Muscle of back (tissue), 11 donors: ENCODE results near the gene NPHP4. TPM values are rescaled to one million over a fixed set of nuclear protein-coding genes. Genes with fewer than 3 reads are reported as not detected.
"Not testable (repeated sequence)": the region's sequence is repeated elsewhere in the genome, so short reads cannot be mapped to it uniquely, and the experiment has no call there.

ENCODE experiments used
- DNase-seq, 3 donors: peaks; one replicate each; pipeline versions ENCODE4 v3.0.0 to v3.0.0-alpha.2; 2013
- polyA plus RNA-seq, 10 donors: library from polyadenylated mRNA; unstranded; fragments of 120-200 nt; gene quantifications; one replicate each; pipeline ENCODE4 v1.2.1, GENCODE V29; 2013; ENCODE audit not compliant: insufficient read length in 10 of 10

The NPHP4 gene
- polyA plus RNA-seq, 10 donors: 2.9 to 6.4 (median 3.6) TPM

DNA sequence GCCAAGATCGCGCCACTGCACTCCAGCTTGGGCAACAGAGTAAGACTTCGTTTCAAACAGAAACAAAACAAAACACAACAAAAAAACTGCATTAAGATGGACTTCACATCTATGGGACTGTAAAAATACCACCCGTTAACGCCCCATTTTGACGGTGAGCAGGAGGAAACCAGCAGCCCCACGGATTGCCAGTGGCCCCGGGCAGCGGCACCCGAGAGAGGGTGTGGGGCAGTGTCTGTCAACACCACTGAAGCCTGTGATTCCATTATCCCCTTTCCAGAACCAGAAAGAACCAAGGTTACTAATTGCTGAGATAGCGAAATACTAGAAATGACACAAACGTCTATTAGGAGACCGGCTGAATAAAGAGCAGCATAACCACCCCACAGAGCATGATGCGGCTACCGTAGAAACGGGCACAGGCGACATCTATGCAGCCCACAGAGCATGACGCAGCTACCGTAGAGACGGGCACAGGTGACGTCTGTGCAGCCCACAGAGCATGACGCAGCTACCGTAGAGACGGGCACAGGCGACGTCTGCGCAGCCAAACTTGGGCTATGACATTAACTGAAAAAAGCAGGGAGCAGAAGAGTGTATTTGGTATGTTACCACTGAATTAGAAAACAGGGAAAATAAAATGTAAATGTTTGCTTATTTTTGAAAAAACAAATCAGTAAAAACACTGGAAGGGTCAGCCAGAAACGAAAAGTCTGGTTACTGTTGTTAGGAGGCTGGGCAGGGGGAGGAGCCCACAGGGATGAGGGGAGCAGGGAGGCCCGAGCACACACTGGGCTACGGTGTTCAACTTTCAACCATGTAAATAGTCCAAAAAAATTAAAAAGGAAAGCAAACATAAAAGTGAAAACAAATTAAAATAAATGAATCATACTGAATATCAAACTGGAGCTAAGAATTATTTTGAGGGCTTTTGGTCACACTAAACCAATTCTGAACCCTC lies 96.5 kb downstream of the NPHP4 start:
- no peak for DNase-seq

DNA sequence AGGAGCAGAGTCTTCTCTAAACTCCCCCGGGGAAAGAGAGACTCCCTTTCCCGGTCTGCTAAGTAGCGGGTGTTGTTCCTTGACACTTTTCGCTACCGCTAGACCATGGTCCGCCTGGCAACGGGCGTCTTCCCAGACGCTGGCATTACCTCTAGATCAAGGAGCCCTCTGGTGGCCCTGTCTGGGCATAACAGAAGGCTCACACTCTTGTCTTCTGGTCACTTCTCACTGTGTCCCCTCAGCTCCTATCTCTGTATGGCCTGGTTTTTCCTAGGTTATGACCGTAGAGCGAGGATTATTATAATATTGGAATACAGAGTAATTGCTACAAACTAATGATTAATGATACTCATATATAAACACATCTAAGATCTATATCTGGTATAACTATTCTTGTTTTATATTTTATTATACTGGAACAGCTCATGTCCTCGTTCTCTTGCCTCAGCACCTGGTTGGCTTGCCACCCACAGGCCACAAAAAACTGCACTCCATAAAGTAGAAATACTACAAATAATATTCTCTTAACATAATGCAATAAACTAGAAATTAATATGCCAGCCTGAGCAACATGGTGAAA lies 98.4 kb downstream of the NPHP4 start:
- not testable (repeated sequence) for DNase-seq

DNA sequence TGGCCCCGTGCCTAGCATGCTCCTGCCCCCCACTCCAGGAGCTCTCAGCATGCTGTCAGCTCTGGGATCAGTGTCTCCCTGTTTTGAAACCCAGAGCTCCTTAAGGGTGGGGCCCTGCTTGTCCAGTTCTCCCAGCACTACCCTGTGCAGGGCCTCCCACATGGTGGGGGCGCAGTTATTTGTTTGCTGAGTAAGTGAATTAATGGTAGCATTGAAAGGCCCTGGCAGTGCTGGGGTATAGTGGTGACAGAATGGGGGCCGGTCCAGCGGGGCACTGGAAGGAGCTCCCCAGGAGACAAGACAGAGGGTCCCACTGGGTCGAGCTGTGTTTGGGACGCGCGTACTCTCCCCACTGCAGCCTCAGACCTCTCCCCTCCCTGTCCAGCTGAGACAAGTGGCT lies 99.9 kb downstream of the NPHP4 start:
- no peak for DNase-seq

DNA sequence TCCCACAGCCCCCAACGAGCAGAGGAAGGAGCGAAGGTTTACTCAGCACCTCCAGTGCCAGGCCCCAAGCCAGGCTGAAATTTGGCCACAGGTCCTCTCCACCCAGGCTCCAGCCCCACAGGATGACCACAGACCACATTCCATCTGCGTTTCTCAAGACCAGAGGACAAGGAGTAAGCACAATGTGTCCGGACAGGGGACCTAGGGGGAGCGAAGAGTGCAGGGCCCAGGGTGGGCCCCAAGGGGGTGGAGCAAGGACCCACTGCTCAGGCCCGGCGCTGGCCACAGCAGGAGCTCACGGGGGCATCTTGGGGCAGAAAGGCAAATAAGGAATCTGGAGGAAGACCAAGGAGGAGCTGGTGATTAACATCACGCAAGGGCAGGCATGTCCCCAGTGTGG lies 100.5 kb downstream of the NPHP4 start:
- DNase-seq: no peak

DNA sequence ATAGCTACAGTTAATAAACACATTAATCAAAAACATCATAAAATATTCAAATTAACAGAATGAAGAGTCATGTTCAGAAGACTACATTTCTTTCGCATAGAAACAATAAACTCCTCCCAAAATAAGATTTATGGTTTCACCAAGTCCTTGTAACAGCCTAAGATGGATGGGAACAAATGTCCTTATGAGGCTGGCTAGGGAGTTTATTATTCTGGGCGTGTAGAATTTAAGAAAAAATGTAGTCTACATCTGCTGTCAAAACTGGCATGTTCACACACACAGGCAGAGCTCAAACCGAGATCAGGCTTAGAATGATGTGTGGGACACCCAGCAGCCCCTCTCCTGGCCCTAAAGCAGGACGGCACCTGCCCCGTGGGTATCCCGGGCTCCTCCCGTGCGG lies 101.1 kb downstream of the NPHP4 start:
- peak in 1 of 3 donors; percentile 14 for DNase-seq

DNA sequence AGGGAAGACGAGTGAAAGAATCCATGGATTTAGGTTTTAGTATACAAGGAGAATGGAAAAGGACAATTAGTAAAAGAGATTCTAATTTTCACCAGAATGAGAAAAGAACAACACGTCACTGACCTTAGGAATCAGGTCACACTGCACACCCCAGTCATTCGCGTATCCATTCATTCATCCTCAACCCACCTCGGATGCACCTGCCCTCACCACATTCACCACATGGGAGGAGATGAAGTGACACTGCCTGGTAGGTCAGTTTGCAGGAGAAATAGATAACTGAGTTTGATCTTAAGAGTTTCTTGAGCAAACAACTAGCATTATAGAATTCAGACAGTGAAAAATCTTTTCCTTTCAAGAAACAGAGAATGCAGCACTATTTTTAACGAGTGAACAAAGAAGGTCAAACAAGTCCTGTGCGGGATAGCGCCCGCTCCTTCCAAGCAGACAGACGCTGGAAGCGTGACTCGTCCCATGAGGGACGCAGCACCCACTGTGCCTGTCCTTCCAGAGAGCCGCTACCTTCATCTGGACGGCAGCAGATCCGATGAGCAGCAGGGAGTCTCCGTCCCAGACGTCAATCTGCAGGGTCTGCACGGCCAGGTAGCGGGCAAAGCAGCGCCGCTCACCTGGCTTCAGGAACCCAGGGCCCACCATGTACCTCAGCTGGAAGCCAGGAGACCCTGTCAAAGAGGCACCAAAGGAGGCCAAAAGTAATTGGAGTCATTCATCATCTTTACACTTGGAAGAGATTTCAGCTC lies 101.7 kb downstream of the NPHP4 start:
- no peak for DNase-seq

DNA sequence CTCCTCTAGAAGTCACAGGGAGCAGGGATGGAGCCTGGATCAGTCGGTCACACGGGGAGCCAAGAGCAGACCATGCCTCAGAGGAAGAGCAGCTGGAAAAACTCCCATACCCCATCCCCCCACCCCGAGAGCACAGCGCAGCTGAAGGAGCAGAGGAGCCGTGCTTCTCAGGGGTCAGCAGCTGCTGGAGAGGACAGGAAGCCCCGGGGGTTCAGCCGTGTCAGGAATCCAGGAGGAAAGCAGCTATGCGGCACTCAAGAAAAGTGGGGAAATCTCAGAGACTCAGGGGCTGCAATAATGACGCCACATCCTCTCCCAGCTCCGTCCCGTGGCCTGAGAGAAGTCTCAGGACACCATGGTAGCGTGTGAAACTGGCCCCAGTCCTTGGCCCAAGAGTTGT lies 102.3 kb downstream of the NPHP4 start:
- DNase-seq: peak; percentile 21 to 71 (median 44)

DNA sequence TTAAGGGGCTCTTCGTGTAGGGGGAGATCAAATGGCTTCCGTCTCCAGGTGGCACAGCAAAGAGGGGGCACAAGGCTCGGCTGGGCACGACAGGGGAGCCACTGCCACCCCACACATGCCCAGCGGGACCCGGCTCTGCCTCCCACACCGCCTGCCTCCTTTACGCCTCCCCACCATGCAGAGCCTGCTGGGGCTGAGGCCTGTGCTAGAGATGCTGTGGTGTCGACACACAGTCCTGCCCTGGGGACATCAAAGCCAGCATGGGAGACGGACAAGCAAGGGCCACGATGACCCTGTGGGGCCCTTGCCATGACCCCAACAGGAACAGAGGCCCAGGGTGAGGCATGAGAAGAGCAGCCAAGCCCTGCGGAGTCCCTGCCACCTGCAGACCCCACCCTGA lies 102.8 kb downstream of the NPHP4 start:
- DNase-seq: no peak

DNA sequence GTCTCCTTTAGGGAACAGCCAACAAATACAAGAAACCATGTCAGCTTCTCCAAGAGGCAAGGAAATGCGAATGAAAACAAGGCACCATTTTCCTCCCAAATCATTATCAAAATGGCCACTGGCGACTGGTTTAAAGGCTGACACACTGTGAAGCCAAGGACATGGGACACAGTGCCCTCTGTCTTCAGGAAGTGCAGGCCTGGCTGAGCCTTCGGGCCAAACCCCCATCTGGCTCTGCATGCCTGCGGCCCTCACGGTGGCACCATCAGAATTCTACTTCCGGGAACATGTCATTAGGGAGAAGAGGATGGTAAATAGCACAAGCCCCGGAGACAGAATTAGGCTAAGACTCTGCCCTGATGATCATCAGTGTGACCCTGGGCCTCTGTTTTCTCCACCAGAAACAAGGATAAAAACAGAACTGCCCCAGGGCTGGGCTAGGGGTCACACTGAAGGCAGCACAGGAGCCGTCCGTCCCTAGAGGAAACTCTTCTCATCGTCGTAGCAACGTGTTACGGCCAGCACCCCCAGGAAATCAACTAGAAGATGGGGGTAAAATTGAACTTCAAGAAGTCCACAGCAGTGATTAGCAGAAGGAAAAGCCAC lies 103.5 kb downstream of the NPHP4 start:
- peak in 1 of 3 donors; percentile 23 for DNase-seq

DNA sequence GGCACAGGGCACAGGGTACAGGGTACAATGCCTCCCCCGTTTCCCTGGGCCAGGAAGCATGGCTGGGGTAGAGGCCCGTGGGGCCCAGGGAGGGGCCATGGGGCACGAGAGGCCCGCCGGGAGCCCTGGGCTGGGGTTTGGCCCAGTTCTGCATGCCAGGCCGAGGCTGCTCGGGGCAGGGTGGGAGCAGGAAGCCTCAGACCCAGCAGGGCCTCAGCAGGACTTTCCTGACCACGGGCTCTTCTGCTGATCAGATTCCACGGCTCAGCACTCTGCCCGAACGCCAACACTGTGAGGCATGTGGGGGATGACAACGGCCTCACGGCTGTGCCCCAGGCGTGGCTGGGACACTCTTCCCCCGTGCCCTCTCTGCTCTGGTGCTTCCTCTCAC lies 104.3 kb downstream of the NPHP4 start:
- no peak for DNase-seq

DNA sequence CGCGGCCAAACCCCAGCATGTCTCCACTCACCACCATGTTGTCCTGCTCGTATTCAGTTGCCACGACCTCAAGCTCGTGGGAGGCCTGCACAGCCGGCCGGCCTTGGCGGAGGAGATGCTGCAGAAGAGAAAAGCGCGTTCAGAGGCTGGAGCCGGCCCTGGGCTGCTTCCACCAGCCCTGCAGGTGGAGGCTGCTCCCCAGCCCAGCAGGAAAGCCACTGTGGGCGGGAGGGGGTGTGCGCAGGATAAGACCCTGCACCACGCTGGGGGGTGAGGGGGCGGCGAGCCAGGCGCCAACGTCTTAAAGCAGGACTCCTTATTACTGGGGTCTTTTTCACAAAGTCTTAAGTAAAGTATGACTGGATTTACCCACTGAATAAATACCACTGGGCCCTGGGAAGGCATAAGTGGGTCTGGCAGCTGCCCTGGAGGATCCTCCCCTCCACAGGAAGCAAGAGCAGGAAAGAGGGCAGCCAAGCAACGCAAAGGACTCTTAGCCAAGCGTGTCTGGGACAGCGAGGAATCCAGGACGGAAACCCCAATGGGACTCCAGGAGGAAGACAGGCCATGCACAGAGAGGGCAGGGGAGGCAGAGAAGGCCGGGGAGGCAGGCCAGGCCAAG lies 104.8 kb downstream of the NPHP4 start:
- no peak for DNase-seq

DNA sequence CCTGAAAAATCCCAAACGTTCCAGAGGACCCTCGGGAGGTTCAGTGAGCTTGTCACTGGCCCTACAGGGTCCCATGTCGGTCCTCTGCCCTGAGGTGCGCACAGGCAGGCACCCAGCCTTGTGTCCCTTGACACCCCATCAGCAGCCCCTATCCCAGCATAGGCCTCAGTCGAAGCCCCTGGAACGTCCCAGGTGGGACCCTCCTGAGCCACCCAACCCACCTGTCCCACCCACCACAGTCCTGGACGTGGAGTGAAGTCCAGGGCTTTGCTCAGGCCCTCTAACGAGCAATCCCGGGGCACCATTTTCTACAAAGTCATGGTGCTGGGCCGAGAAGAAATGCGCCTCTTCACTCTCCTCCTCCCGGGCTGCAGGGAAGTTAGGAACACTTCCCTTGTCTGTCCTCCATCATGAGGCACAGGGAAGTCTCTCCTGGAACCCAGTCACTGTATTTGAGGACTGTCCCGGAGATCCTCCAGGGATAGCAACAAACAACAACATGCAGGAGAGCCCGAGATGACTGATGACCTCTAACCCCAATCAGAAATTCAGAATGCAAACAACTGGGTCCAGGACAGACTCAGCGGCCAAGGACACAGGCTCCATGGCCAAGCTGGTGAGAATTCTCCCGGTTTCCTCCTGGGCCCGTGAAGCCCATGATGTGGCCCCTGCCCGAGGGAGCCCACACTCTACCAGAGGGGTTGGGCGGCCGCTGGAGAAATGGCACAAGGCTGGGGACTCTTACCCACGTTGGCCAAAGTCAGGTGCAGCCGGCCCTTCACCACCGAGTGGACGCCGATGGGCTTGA lies 105.5 kb downstream of the NPHP4 start:
- no peak for DNase-seq

DNA sequence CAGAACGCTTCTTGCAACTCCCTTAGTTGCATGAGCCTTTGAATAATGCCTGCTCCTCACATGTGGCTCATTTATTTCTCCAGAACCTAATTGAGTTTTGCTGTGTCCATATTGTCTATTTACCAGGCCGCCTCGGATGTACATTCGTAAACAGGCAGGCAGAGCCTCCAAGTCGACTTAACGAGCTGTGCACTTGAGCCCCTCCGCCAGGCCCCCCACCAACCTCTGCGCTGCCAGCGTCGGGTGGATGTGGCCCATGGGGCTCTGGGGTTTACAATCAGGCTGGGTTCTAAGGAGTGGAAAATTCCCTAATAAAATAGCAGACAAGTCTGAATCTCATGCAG lies 106.1 kb downstream of the NPHP4 start:
- no peak for DNase-seq

DNA sequence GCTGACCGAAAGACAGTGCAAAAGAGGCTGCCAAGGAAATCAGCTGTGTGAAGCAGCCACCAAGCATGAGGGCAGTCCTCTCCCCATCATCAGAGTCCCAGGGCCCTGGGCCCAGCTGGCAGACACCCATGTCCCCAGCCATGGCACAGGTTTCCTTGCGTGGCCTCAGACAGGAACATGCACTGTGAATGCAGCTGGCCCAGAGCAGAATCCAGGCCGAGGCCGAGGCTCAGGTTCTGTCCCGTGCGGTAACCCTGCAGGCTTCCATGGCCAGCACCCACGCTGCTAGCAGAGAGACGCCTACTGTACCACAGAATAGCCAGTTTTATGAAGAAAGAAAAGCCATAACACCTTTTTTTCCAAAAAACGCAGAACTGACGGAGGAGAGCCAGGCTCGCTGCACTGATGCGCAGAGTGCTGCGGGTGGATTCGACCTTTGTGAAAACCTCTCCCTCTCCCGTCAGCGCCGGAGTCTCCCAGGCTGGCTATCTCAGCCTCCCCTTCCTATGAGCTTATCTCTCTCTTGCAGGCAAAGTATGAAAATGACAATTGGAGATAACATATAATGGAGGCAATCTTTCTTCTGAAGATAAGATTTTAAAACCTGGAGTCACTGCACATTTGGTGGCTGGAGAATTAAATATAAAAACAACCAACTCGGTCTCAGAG lies 106.6 kb downstream of the NPHP4 start:
- no peak for DNase-seq

DNA sequence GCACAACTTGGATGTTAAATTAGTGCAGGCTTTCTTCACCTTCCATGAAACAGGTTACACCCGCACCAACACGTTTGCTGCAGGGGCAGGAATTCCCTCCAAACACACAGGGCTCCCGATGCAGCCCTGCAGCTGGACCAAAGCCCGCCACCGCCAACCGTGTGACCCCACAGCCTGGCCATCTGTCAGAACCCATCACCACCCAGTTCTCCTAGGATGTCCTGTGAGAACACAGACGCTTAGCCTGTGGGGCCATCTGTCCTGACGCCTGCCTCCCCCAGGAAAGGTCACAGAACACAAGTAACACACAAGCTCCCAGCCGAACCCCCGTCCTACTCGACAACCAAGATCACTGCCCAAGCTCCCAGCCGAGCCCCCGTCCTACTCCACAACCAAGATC lies 108.1 kb downstream of the NPHP4 start:
- DNase-seq: no peak

DNA sequence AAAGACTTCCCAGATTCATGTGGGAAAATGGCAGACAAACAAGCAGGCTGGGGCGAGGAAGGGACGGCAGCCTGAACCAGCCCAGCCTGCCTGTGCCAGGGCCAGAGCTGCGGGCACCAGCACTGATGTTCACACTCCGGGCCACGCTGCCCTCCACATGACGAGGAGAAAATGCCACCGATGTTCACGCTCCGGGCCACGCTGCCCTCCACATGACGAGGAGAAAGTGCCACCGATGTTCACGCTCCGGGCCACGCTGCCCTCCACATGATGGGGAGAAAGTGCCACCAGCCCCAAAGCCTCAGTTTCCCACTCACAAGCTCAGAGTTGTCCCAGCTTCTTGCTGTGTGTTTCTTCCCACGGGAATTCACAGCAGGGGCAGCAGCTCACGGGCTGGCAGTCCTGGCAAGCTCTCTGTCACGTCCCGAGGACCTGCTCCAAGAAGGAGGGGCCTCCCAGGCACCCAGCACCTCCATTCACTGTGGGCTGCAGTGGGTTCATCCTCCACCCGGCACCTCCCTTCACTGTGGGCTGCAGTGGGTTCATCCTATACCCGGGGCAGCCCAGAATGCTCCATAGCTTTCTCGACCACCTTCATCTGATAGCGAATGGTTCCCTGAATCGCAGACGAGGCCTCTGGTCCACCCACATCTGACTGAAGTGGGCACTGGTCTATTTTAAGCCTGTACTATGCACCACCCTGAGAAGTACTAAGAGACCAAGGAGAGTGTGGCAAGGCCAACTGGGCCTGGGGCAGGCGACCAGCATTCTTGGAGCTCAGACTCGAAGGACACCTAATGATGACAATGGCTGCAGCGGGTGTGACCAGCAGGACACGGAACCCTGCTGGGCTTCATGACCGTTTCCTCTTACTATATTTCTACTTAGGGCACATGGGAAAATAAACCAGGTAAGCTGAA lies 108.8 kb downstream of the NPHP4 start:
- DNase-seq: no peak

DNA sequence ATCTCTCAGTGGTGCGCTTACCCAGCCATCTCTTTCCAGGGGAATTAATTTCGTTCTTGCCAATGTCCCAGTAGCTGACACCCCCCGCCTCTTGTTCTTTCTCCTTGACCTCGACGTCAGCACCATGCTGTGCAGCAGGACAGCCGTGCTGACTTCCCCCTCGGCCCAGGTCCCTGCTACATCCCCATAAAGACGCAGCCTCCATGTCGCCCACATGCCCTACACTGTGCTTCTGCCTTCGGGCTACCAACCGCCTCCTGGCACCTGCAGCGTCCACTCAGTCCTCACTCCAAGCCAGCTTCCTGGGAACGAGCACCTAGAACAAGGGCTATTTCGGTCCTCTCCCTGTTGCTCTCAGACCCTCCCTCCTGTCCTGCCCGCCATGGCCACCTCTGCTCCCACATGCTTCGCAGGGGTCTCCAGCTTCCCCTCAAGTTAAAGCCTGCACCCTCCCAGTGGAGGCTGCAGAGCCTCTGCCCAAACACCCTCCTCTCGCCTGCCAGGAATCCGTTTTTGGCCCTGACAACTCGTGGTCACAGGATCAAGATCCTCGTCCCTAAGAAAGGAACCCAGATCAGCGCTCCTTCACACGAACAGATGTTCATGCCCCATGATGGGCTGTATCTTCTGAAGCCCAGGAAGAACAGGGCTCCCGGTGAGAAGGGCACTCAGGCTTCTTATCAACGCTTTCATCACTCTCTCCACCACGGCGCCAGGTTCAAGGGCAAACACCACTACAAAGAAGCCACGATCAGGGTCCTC lies 109.7 kb downstream of the NPHP4 start:
- DNase-seq: no peak

DNA sequence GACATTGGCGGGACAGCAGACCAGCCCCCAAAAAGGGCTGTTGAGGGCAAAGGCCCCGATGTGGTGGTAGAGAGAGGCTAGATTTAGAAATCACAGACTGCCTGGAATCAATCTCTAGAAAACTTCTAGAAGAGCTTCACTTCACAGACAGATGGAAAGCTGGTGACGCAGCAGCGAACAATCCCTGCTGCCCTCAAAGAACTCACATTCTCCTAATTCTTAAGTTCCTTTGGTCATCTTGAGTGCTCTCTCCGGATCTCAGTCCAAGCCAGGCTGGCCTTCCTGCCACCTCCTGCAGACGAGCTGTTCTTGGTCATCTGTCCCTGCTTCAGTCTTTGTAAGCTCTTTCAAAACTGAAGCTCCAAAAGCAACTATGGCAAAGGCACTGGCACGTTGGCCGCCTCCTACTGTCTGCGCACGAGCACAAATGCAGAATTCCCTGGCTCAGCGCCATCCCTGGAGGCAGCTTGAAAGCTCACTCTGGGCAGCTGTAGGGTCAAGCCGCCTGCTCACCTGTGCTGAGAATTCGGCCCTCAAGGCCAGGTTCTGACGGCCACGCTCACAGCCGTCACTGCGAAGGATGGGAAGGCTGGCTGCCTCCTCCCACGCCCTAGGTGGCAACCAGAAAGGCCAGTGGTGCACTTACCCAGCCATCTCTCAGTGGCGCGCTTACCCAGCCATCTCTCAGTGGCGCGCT lies 110.6 kb downstream of the NPHP4 start:
- DNase-seq: no peak
